ENCODE data around the gene TWF2.

- TF ChIP-seq POLR2A (IDR thresholded peaks at IDR 0.05; ENCODE audit: extremely low read depth, insufficient read length): no peak
- no peak for TF ChIP-seq CTCF (IDR thresholded peaks at IDR 0.05; ENCODE audit: low read depth, low read length)
- TF ChIP-seq, protein P1, sequence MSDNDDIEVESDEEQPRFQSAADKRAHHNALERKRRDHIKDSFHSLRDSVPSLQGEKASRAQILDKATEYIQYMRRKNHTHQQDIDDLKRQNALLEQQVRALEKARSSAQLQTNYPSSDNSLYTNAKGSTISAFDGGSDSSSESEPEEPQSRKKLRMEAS (IDR thresholded peaks at IDR 0.05; ENCODE audit: low read depth, low read length): no peak
- TF ChIP-seq MYC (IDR thresholded peaks at IDR 0.05; ENCODE audit: low read depth, low read length): no peak
These were observed 57.4 kb downstream of the TWF2 start for GRCh38 chr3:52181543-52181942.

All from NB4 (cell line).